MM.1S (cell line): ENCODE data around the gene RSL1D1.
A peak's percentile ranks its signal among the peaks of the same experiment; 100 is the strongest.

Experiments used
- DNase-seq: peaks from one replicate; pipeline ENCODE4 v3.0.0-alpha.2; 2015
- H2AFZ ChIP-seq: fragments of 300-600 bp; sonication (generic); 2 replicates; pipeline ENCODE4 v1.6.0; 2016; ENCODE audit warnings: antibody characterized with exemption, low read length
- H3F3A ChIP-seq: fragments of 300-600 bp; sonication (generic); 2 replicates; pipeline ENCODE4 v1.6.1; 2016; ENCODE audit warnings: mild to moderate bottlenecking, antibody characterized with exemption, low read length, moderate library complexity, mixed read lengths; ENCODE audit not compliant: insufficient read depth
- H3K27ac ChIP-seq: fragments of 300-600 bp; sonication (generic); 2 replicates; pipeline ENCODE4 v1.5.1; 2016; ENCODE audit warnings: mild to moderate bottlenecking, low read length
- H3K27me3 ChIP-seq: fragments of 300-600 bp; sonication (generic); replicated peaks from 2 replicates; pipeline ENCODE4 v1.6.0; 2016; ENCODE audit warnings: low read length; ENCODE audit not compliant: insufficient read depth
- H3K36me3 ChIP-seq: fragments of 300-600 bp; sonication (generic); replicated peaks from 2 replicates; pipeline ENCODE4 v1.6.1; 2016; ENCODE audit warnings: mild to moderate bottlenecking, low read length, mixed read lengths; ENCODE audit not compliant: insufficient read depth
- H3K4me1 ChIP-seq: fragments of 300-600 bp; sonication (generic); 2 replicates; pipeline ENCODE4 v1.6.1; 2016; ENCODE audit warnings: low read length, mixed read lengths
- H3K4me2 ChIP-seq: fragments of 300-600 bp; sonication (generic); 2 replicates; pipeline ENCODE4 v1.6.0; 2016; ENCODE audit warnings: low read depth, low read length
- H3K4me3 ChIP-seq: fragments of 300-600 bp; sonication (generic); 2 replicates; pipeline ENCODE4 v1.5.1; 2016; ENCODE audit warnings: low read length, mixed read lengths
- H3K79me2 ChIP-seq: fragments of 300-600 bp; sonication (generic); 2 replicates; pipeline ENCODE4 v1.6.1; 2016; ENCODE audit warnings: mixed run types, low read length, mixed read lengths
- H3K9ac ChIP-seq: fragments of 300-600 bp; sonication (generic); 2 replicates; pipeline ENCODE4 v1.6.1; 2016; ENCODE audit warnings: low read length, mixed read lengths
- H3K9me2 ChIP-seq: fragments of 300-600 bp; sonication (generic); replicated peaks from 2 replicates; pipeline ENCODE4 v1.6.1; 2016; ENCODE audit warnings: mild to moderate bottlenecking, low read length, mixed read lengths; ENCODE audit not compliant: insufficient read depth
- H3K9me3 ChIP-seq: fragments of 300-600 bp; sonication (generic); replicated peaks from 2 replicates; pipeline ENCODE4 v1.6.1; 2016; ENCODE audit warnings: mild to moderate bottlenecking, low read length, mixed read lengths; ENCODE audit not compliant: insufficient read depth
- H4K20me1 ChIP-seq: fragments of 300-600 bp; sonication (generic); 2 replicates; pipeline ENCODE4 v1.6.1; 2016; ENCODE audit warnings: mild to moderate bottlenecking, low read length, moderate library complexity, mixed read lengths; ENCODE audit not compliant: insufficient read depth
- CTCF ChIP-seq: fragments of 300-600 bp; sonication (generic); IDR thresholded peaks from 2 replicates; pipeline ENCODE4 v1.5.1; 2016; ENCODE audit warnings: antibody characterized with exemption, low read length, mixed read lengths
- EZH2 ChIP-seq: fragments of 300-600 bp; sonication (generic); optimal IDR thresholded peaks from 2 replicates; pipeline ENCODE3; 2017; ENCODE audit warnings: low read depth, mild to moderate bottlenecking, antibody characterized with exemption, low read length, mixed read lengths
- EZH2phosphoT487 ChIP-seq: fragments of 300-600 bp; sonication (generic); IDR thresholded peaks from 2 replicates; pipeline ENCODE4 v1.6.1; 2018; ENCODE audit warnings: antibody characterized with exemption, low read length

RSL1D1 gene

DNA sequence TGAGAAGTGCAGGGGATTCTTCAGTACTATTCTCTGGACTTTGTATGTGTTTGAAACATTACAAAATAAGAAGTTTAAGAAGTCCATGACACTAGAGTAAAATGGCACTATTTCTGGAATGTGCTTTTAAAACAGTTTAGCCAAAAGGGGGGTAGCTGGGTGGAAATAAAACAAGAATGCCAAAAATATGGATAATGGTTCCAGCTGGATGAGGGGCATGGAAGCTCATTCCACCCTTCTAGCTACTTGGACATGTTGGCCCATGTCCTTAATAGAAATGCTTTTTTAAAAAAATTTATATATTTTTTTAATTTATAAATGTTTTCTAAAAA is 67.3 kb downstream of the RSL1D1 start:
- Histone ChIP-seq H3K4me3 (peak overlapping the region; percentile 36), H3K4me2 (peak overlapping the region; percentile 62), H2AFZ (no peak overlapping the region), H3K9me2 (no peaks in the 10 kb centered on the region), H3K9me3 (no peaks in the 10 kb centered on the region), H4K20me1 (peaks cover 4% of the 10 kb centered on the region; the same call in 1 of the 2 replicates), H3F3A (peaks cover 19% of the 10 kb centered on the region), H3K4me1 (peaks cover 20% of the 10 kb centered on the region), H3K79me2 (peaks cover 94% of the 10 kb centered on the region), H3K27ac (peak overlapping the region; percentile 80; the same call in 1 of the 2 replicates), H3K9ac (peak overlapping the region; percentile 26; the same call in 1 of the 2 replicates), H3K36me3 (no peaks in the 10 kb centered on the region), H3K27me3 (no peaks in the 10 kb centered on the region)
- TF ChIP-seq EZH2 (no peak), EZH2phosphoT487 (no peak), CTCF (no peak)
- no peak for DNase-seq
